A549 (cell line): Measurements from ENCODE around the gene ZG16B.

Experiments
- CEBPB ChIP-seq, 2 experiments: fragments of >200 bp in 1 of 2; sonication (Bioruptor Twin) in 1 of 2; formaldehyde crosslinking in 1 of 2; IDR thresholded peaks; 2 replicates each; pipeline ENCODE4 v1.6.1; 2012 to 2016
- EP300 ChIP-seq, 2 experiments: fragments of >200 bp; sonication (Bioruptor Twin); formaldehyde crosslinking; IDR thresholded peaks; 2 replicates in 1 of 2; 3 replicates in 1 of 2; pipeline ENCODE4 v1.6.1; 2016 to 2017
- MYC ChIP-seq: IDR thresholded peaks from 2 replicates; pipeline ENCODE4 v1.6.1; 2012; ENCODE audit warnings: mild to moderate bottlenecking, inconsistent platforms, low read length, improper control_type of control experiment, borderline replicate concordance
- NR3C1 ChIP-seq: fragments of >200 bp; sonication (Bioruptor Twin); formaldehyde crosslinking; IDR thresholded peaks from 3 replicates; pipeline ENCODE4 v1.6.1; 2017
- POLR2A ChIP-seq: IDR thresholded peaks from 2 replicates; pipeline ENCODE4 v1.6.1; 2012; ENCODE audit warnings: mild to moderate bottlenecking, low read length
- RFX5 ChIP-seq: fragments of 450-650 bp; IDR thresholded peaks from 2 replicates; pipeline ENCODE4 v1.7.1; 2014; ENCODE audit warnings: antibody characterized with exemption, mild to moderate bottlenecking, moderate library complexity
- TP53 ChIP-seq: fragments of 250-450 bp; sonication (Bioruptor Pico); IDR thresholded peaks from 2 replicates; pipeline ENCODE4 v1.5.0; 2021; ENCODE audit warnings: mild to moderate bottlenecking, moderate library complexity
- TF ChIP-seq, protein P1 (sequence below): fragments of >200 bp; sonication (Bioruptor Twin); formaldehyde crosslinking; IDR thresholded peaks from 3 replicates; pipeline ENCODE4 v1.5.1; 2016

DNA sequence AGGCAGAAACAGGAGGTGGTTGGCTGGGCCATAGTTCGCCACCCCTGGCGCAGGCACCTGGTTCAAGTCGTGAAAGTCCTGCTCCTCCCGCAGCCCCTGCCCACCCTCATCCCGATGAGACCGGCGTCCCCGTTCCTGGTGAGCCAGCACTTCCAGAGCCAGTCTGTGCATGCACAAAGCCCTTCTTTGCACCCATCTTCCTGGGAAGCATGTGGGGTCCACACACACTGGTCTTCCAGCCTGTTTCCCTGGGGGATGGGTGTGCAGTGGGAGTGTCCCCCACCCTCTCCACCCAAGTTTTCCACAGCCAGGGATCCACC is 1.6 kb upstream of the ZG16B start:
- TF ChIP-seq TP53 (CRISPR knock-in tag) = no peak
- no peak for TF ChIP-seq EP300 (IDR thresholded peaks at IDR 0.05)
- no peak for TF ChIP-seq POLR2A
- TF ChIP-seq, protein P1, sequence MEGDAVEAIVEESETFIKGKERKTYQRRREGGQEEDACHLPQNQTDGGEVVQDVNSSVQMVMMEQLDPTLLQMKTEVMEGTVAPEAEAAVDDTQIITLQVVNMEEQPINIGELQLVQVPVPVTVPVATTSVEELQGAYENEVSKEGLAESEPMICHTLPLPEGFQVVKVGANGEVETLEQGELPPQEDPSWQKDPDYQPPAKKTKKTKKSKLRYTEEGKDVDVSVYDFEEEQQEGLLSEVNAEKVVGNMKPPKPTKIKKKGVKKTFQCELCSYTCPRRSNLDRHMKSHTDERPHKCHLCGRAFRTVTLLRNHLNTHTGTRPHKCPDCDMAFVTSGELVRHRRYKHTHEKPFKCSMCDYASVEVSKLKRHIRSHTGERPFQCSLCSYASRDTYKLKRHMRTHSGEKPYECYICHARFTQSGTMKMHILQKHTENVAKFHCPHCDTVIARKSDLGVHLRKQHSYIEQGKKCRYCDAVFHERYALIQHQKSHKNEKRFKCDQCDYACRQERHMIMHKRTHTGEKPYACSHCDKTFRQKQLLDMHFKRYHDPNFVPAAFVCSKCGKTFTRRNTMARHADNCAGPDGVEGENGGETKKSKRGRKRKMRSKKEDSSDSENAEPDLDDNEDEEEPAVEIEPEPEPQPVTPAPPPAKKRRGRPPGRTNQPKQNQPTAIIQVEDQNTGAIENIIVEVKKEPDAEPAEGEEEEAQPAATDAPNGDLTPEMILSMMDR = no peak
- TF ChIP-seq CEBPB (IDR thresholded peaks at IDR 0.05) = no peak
- TF ChIP-seq NR3C1 = no peak
- no peak for TF ChIP-seq RFX5
- no peak for TF ChIP-seq MYC
